ENCODE measurements around the gene HIVEP1. TPM values are rescaled to one million over a fixed set of nuclear protein-coding genes. Genes with fewer than 3 reads are reported as not detected.

Gene HIVEP1
- total RNA-seq, 1 donor from 2014 or later, result 45.4 TPM

- Histone ChIP-seq H3K36me3 (ENCODE audit: control insufficient read depth, insufficient read depth, low read length) (no peaks in the 10 kb centered on the region), H3K4me3 (ENCODE audit: low read depth, low read length) (no peak overlapping the region), H3K27me3 (ENCODE audit: control insufficient read depth, insufficient read depth, low read length) (no peaks in the 10 kb centered on the region)
- DNase-seq (ENCODE audit: low read depth), result no peak
- TF ChIP-seq, protein P1, sequence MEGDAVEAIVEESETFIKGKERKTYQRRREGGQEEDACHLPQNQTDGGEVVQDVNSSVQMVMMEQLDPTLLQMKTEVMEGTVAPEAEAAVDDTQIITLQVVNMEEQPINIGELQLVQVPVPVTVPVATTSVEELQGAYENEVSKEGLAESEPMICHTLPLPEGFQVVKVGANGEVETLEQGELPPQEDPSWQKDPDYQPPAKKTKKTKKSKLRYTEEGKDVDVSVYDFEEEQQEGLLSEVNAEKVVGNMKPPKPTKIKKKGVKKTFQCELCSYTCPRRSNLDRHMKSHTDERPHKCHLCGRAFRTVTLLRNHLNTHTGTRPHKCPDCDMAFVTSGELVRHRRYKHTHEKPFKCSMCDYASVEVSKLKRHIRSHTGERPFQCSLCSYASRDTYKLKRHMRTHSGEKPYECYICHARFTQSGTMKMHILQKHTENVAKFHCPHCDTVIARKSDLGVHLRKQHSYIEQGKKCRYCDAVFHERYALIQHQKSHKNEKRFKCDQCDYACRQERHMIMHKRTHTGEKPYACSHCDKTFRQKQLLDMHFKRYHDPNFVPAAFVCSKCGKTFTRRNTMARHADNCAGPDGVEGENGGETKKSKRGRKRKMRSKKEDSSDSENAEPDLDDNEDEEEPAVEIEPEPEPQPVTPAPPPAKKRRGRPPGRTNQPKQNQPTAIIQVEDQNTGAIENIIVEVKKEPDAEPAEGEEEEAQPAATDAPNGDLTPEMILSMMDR (IDR thresholded peaks at IDR 0.05; ENCODE audit: insufficient read depth, low read length, poor library complexity, severe bottlenecking), result no peak
Observed at GRCh38 chr6:12116978-12117377, 104.9 kb downstream of the HIVEP1 start.

DNA sequence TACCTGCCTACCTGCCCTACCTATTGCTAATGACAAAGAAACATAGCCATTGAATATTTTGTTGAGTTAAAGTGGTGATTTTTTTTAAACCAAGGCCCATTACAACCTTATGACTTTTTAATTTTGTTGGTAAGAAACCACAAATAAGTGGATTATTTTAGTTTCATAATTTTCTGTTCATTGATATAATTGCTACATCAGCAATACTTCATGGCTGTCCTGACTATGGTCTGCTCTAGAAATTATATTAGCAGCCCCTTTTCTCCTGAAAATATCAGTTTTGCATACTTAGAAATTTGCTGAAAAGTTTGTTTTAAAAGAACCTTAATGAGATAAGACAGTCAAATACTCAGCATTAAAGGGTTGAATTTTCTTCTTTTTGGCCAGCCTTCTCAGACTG, 106.5 kb downstream of the HIVEP1 start:
- DNase-seq (ENCODE audit: low read depth), result no peak

GRCh38 chr6:12119085-12119588, 107.0 kb downstream of the HIVEP1 start:
- Histone ChIP-seq H3K36me3 (ENCODE audit: control insufficient read depth, insufficient read depth, low read length) (no peaks in the 10 kb centered on the region), H3K4me3 (ENCODE audit: low read depth, low read length) (no peak overlapping the region), H3K27me3 (ENCODE audit: control insufficient read depth, insufficient read depth, low read length) (no peaks in the 10 kb centered on the region)
- peak; percentile 65 for DNase-seq (ENCODE audit: low read depth)
- TF ChIP-seq, protein P1 (IDR thresholded peaks at IDR 0.05; ENCODE audit: insufficient read depth, low read length, poor library complexity, severe bottlenecking), result no peak

More for the DNA sequence above, 106.5 kb downstream of the HIVEP1 start:
- TF ChIP-seq, protein P1 (IDR thresholded peaks at IDR 0.05; ENCODE audit: insufficient read depth, low read length, poor library complexity, severe bottlenecking), result no peak
- H3K36me3 ChIP-seq (ENCODE audit: control insufficient read depth, insufficient read depth, low read length), result no peaks in the 10 kb centered on the region
- H3K4me3 ChIP-seq (ENCODE audit: low read depth, low read length), result no peak overlapping the region
- H3K27me3 ChIP-seq (ENCODE audit: control insufficient read depth, insufficient read depth, low read length), result no peaks in the 10 kb centered on the region

- no peak for DNase-seq (ENCODE audit: low read depth)
- Histone ChIP-seq H3K4me3 (ENCODE audit: low read depth, low read length) (no peak overlapping the region), H3K27me3 (ENCODE audit: control insufficient read depth, insufficient read depth, low read length) (no peaks in the 10 kb centered on the region), H3K36me3 (ENCODE audit: control insufficient read depth, insufficient read depth, low read length) (no peaks in the 10 kb centered on the region)
- TF ChIP-seq, protein P1 (IDR thresholded peaks at IDR 0.05; ENCODE audit: insufficient read depth, low read length, poor library complexity, severe bottlenecking), result no peak
Observed at GRCh38 chr6:12125396-12125795, 113.3 kb downstream of the HIVEP1 start.

DNA sequence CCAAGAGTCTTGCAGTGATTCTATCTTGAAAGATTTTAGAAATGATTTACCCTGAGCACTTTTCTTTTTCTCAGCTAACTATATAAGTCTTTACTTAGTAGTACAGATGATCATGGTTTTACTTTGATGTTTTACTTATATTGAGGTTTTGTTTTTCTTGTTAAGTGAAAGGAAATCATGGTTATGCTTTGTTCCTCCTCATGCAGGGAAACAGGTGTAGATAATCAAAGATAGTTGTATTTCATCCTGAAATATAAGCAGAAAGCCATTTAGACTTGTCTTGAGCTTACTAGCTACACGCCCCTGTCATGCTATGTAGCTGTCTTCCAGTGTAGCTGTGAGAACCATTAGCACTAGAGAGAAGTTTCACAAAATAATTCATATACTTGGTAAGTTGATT, 113.9 kb downstream of the HIVEP1 start:
- Histone ChIP-seq H3K4me3 (ENCODE audit: low read depth, low read length) (no peak overlapping the region), H3K27me3 (ENCODE audit: control insufficient read depth, insufficient read depth, low read length) (no peaks in the 10 kb centered on the region), H3K36me3 (ENCODE audit: control insufficient read depth, insufficient read depth, low read length) (no peaks in the 10 kb centered on the region)
- no peak for DNase-seq (ENCODE audit: low read depth)
- TF ChIP-seq, protein P1 (IDR thresholded peaks at IDR 0.05; ENCODE audit: insufficient read depth, low read length, poor library complexity, severe bottlenecking), result no peak

GRCh38 chr6:12129523-12129922, 117.4 kb downstream of the HIVEP1 start:
- H3K27me3 ChIP-seq (ENCODE audit: control insufficient read depth, insufficient read depth, low read length), result no peaks in the 10 kb centered on the region
- H3K36me3 ChIP-seq (ENCODE audit: control insufficient read depth, insufficient read depth, low read length), result no peaks in the 10 kb centered on the region
- TF ChIP-seq, protein P1 (IDR thresholded peaks at IDR 0.05; ENCODE audit: insufficient read depth, low read length, poor library complexity, severe bottlenecking), result no peak
- no peak for DNase-seq (ENCODE audit: low read depth)
- H3K4me3 ChIP-seq (ENCODE audit: low read depth, low read length), result no peak overlapping the region
